NCI-H146 treated with DMSO at 0.1 percent for 48 hours (cell line): Measurements from ENCODE around the gene PLK3.
"Not testable (repeated sequence)": the region's sequence is repeated elsewhere in the genome, so short reads cannot be mapped to it uniquely, and the experiment has no call there.

ENCODE experiments used
- DNase-seq: peaks from one replicate; lab custom pipeline; 2025; ENCODE audit not compliant: unreplicated experiment; lab: John Stamatoyannopoulos, UW

PLK3 gene

GRCh38 chr1:44786841-44787426 lies 13.2 kb upstream of the PLK3 start:
- DNase-seq = no peak

- no peak for DNase-seq
These were observed 12.7 kb upstream of the PLK3 start for GRCh38 chr1:44787506-44787905.

- DNase-seq = no peak
These were observed 11.9 kb upstream of the PLK3 start, which contains the start of gene BEST4 for GRCh38 chr1:44788120-44788860. TSS of gene BEST4 (minus strand) at chr1:44788170. CDS start at chr1:44787705, 465 bp downstream.

- no peak for DNase-seq
These were observed 9.0 kb upstream of the PLK3 start for GRCh38 chr1:44790968-44791801.

GRCh38 chr1:44792736-44793502 lies 7.3 kb upstream of the PLK3 start:
- no peak for DNase-seq

- DNase-seq = not testable (repeated sequence)
These were observed 2.3 kb upstream of the PLK3 start for GRCh38 chr1:44797886-44798285.

- peak; percentile 30 for DNase-seq
These were observed 1.5 kb upstream of the PLK3 start for GRCh38 chr1:44798481-44799365.

GRCh38 chr1:44801491-44802305 lies 1.5 kb downstream of the PLK3 start:
- no peak for DNase-seq

- no peak for DNase-seq
These were observed 2.3 kb downstream of the PLK3 start for GRCh38 chr1:44802306-44803061.

GRCh38 chr1:44803062-44803311 lies 2.8 kb downstream of the PLK3 start:
- DNase-seq = no peak

GRCh38 chr1:44803312-44804095 lies 3.3 kb downstream of the PLK3 start:
- no peak for DNase-seq

GRCh38 chr1:44805311-44806024 lies 5.3 kb downstream of the PLK3 start:
- no peak for DNase-seq

GRCh38 chr1:44806025-44806703 lies 6.0 kb downstream of the PLK3 start:
- no peak for DNase-seq

- no peak for DNase-seq
These were observed 6.7 kb downstream of the PLK3 start, which contains the start of gene DYNLT4 for GRCh38 chr1:44806704-44807363. TSS of gene DYNLT4 (minus strand) at chr1:44807351. CDS start at chr1:44806668, 683 bp downstream.

- DNase-seq = no peak
These were observed 7.3 kb downstream of the PLK3 start for GRCh38 chr1:44807364-44808062.
